Skeletal muscle tissue (tissue), 4 donors: Measurements from ENCODE around the gene MFAP3. TPM values are rescaled to one million over a fixed set of nuclear protein-coding genes. Genes with fewer than 3 reads are reported as not detected.
"Not testable (repeated sequence)": the region's sequence is repeated elsewhere in the genome, so short reads cannot be mapped to it uniquely, and the experiment has no call there.

Source experiments
- H3K27ac ChIP-seq: one replicate; pipeline ENCODE4 v1.7.0; 2013; ENCODE audit warnings: mild to moderate bottlenecking, low read depth, low read length, inconsistent platforms
- H3K27me3 ChIP-seq, 3 donors: one replicate each; pipeline ENCODE4 v1.7.0; 2013; ENCODE audit warnings: low read length in 3 of 3; ENCODE audit not compliant: control insufficient read depth in 3 of 3, insufficient read depth in 3 of 3
- H3K36me3 ChIP-seq, 3 donors: one replicate each; pipeline ENCODE4 v1.7.0; 2013; ENCODE audit warnings: low read length in 3 of 3; ENCODE audit not compliant: control insufficient read depth in 3 of 3, insufficient read depth in 3 of 3
- H3K4me1 ChIP-seq, 3 donors: one replicate each; pipeline ENCODE4 v1.7.0; 2013; ENCODE audit warnings: low read length in 3 of 3, mild to moderate bottlenecking in 3 of 3; ENCODE audit not compliant: control insufficient read depth in 3 of 3, insufficient read depth in 3 of 3
- H3K4me3 ChIP-seq, 3 donors: one replicate each; pipeline ENCODE4 v1.7.0; 2013; ENCODE audit warnings: low read length in 3 of 3
- H3K9ac ChIP-seq, 3 donors: one replicate each; pipeline ENCODE4 v1.7.0; 2013; ENCODE audit warnings: low read length in 3 of 3, mild to moderate bottlenecking in 3 of 3, moderate library complexity in 2 of 3, low read depth in 1 of 3
- H3K9me3 ChIP-seq, 3 donors: one replicate each; pipeline ENCODE4 v1.7.0; 2013; ENCODE audit warnings: low read length in 3 of 3; ENCODE audit not compliant: control insufficient read depth in 3 of 3
- total RNA-seq: library from RNA; depleted of rRNA; stranded (reverse); fragments of >200 nt; gene quantifications from one replicate; pipeline ENCODE4 v1.2.3, GENCODE V29; 2014
- donor health status: Osteomylitis.

MFAP3 gene
- total RNA-seq, 1 donor from 2014 or later = 69.9 TPM

- no peaks in the 10 kb centered on the region for H3K27me3 ChIP-seq
Measured at GRCh38 chr5:154065971-154066370, 27.2 kb downstream of the MFAP3 start.

GRCh38 chr5:154069854-154070253 is 31.1 kb downstream of the MFAP3 start:
- not testable (repeated sequence) for H3K27me3 ChIP-seq, H3K9ac ChIP-seq, H3K4me3 ChIP-seq, H3K9me3 ChIP-seq, H3K27ac ChIP-seq, H3K4me1 ChIP-seq, H3K36me3 ChIP-seq

More at GRCh38 chr5:154065971-154066370, 27.2 kb downstream of the MFAP3 start:
- no peaks in the 10 kb centered on the region for H3K9me3 ChIP-seq
- H3K36me3 ChIP-seq = no peaks in the 10 kb centered on the region
- H3K9ac ChIP-seq = no peak overlapping the region
- H3K4me1 ChIP-seq = no peaks in the 10 kb centered on the region
- no peak overlapping the region for H3K4me3 ChIP-seq
- H3K27ac ChIP-seq = no peak overlapping the region

GRCh38 chr5:154071799-154072413 is 33.1 kb downstream of the MFAP3 start:
- H3K36me3 ChIP-seq = no peaks in the 10 kb centered on the region
- H3K4me3 ChIP-seq = peak overlapping the region in 1 of 3 donors; percentile 54
- H3K9ac ChIP-seq = peak overlapping the region; percentile 24 to 69 (median 34)
- H3K4me1 ChIP-seq = peaks cover 0 to 8% (median 5%) of the 10 kb centered on the region in 3 donors
- no peak overlapping the region for H3K27ac ChIP-seq
- no peaks in the 10 kb centered on the region for H3K27me3 ChIP-seq
- H3K9me3 ChIP-seq = no peaks in the 10 kb centered on the region

- Histone ChIP-seq H3K27ac (no peak overlapping the region), H3K4me3 (peak overlapping the region in 1 of 3 donors; percentile 54), H3K27me3 (no peaks in the 10 kb centered on the region), H3K36me3 (no peaks in the 10 kb centered on the region), H3K4me1 (peaks cover 3 to 12% (median 8%) of the 10 kb centered on the region in 3 donors), H3K9me3 (no peaks in the 10 kb centered on the region), H3K9ac (peak overlapping the region; percentile 24 to 69 (median 34))
Measured at GRCh38 chr5:154072414-154073171, 33.8 kb downstream of the MFAP3 start.

GRCh38 chr5:154076240-154076922 is 37.6 kb downstream of the MFAP3 start:
- no peak overlapping the region for H3K4me3 ChIP-seq
- H3K9me3 ChIP-seq = no peaks in the 10 kb centered on the region
- no peak overlapping the region for H3K27ac ChIP-seq
- no peaks in the 10 kb centered on the region for H3K27me3 ChIP-seq
- no peak overlapping the region for H3K9ac ChIP-seq
- H3K36me3 ChIP-seq = no peaks in the 10 kb centered on the region
- peaks cover 6 to 19% (median 15%) of the 10 kb centered on the region in 3 donors for H3K4me1 ChIP-seq

GRCh38 chr5:154077696-154078095 is 38.9 kb downstream of the MFAP3 start:
- Histone ChIP-seq H3K9ac (no peak overlapping the region), H3K27me3 (no peaks in the 10 kb centered on the region), H3K36me3 (no peaks in the 10 kb centered on the region), H3K4me1 (peaks cover 6 to 12% (median 11%) of the 10 kb centered on the region in 3 donors), H3K27ac (no peak overlapping the region), H3K4me3 (no peak overlapping the region), H3K9me3 (no peaks in the 10 kb centered on the region)

GRCh38 chr5:154078272-154078671 is 39.5 kb downstream of the MFAP3 start:
- Histone ChIP-seq H3K9me3 (no peaks in the 10 kb centered on the region), H3K27ac (no peak overlapping the region), H3K4me1 (peaks cover 6 to 11% (median 10%) of the 10 kb centered on the region in 3 donors), H3K36me3 (no peaks in the 10 kb centered on the region), H3K4me3 (no peak overlapping the region), H3K27me3 (no peaks in the 10 kb centered on the region), H3K9ac (no peak overlapping the region)

- Histone ChIP-seq H3K36me3 (no peaks in the 10 kb centered on the region), H3K4me1 (peaks cover 6 to 11% (median 10%) of the 10 kb centered on the region in 3 donors), H3K4me3 (no peak overlapping the region), H3K9me3 (no peaks in the 10 kb centered on the region), H3K27ac (no peak overlapping the region), H3K27me3 (no peaks in the 10 kb centered on the region), H3K9ac (no peak overlapping the region)
Measured at GRCh38 chr5:154081246-154081645, 42.5 kb downstream of the MFAP3 start.

- Histone ChIP-seq H3K9ac (no peak overlapping the region), H3K27me3 (no peaks in the 10 kb centered on the region), H3K9me3 (no peaks in the 10 kb centered on the region), H3K4me3 (no peak overlapping the region), H3K4me1 (no peaks in the 10 kb centered on the region), H3K36me3 (no peaks in the 10 kb centered on the region), H3K27ac (no peak overlapping the region)
Measured at GRCh38 chr5:154084062-154084639, 45.4 kb downstream of the MFAP3 start.
